ENCODE results near the gene NPPA. TPM values are rescaled to one million over a fixed set of nuclear protein-coding genes. Genes with fewer than 3 reads are reported as not detected.

NPPA gene
- total and polyA plus RNA-seq, 10 of the 15 experiments (the other 5 are each of a cell fraction or from before 2014, with no cell fraction given) = 0.31 to 0.39 TPM; not detected in 8

DNA sequence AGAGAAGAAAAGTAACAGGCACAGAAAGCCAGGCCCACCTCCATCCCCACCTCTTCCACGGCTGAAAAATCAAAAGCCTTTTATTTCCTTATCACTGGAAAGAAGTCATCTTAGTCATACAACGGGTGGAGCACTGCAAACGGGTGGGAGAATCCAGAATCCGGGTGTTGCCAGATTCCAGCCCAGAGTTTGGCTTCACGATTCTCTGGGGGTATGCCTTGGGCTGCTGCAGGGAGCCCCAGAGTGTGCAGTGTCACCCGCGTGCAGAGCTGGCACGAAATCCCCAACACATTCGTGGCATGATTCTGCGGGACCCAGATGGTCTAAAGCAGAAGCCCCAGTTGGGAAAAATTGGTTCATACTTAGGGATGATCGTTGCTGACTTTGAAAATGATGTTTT lies 2.6 kb upstream of the NPPA start (continued):
- no peak for TF ChIP-seq ZBTB40 (IDR thresholded peaks at IDR 0.05; ENCODE audit: borderline replicate concordance)
- no peak for TF ChIP-seq TARDBP (IDR thresholded peaks at IDR 0.05; ENCODE audit: borderline replicate concordance)
- no peak for TF ChIP-seq ZNF24 (IDR thresholded peaks at IDR 0.05)
- TF ChIP-seq BACH1 (IDR thresholded peaks at IDR 0.05; ENCODE audit: borderline replicate concordance) = no peak
- TF ChIP-seq SMAD5 (IDR thresholded peaks at IDR 0.05; ENCODE audit: low read depth) = no peak
- no peak for TF ChIP-seq RAD21 (IDR thresholded peaks at IDR 0.05; ENCODE audit: insufficient read depth, low read depth, low read length)
- TF ChIP-seq RBBP5 (conservative IDR thresholded peaks at IDR 0.05) = no peak
- TF ChIP-seq ZSCAN29 (IDR thresholded peaks at IDR 0.05) = no peak
- no peak for TF ChIP-seq BHLHE40 (IDR thresholded peaks at IDR 0.05; ENCODE audit: borderline replicate concordance in 1 of 2, low read depth in 2 of 2, low read length in 1 of 2)

- no peak overlapping the region for H2AFZ ChIP-seq (ENCODE audit: control insufficient read depth, low read depth, low read length)
- in situ Hi-C loops (cut with MboI) = loop anchor here (10.0 kb wide), 1 partner anchor 116 kb away; no protein-coding TSS in a partner anchor
- ChIA-PET RAD21 (ENCODE audit: unreplicated experiment) (no interaction called here), POLR2A (no interaction called here), SMC1A (ENCODE audit: uncharacterized antibody, unreplicated experiment) (no interaction called here), CTCF (interaction anchor here (1.1 kb wide), 1 partner anchor 119 kb away, joined by 3 read pairs; no protein-coding TSS in a partner anchor)
- no peak overlapping the region for H3K4me3 ChIP-seq
- no peaks in the 10 kb centered on the region for H3K27me3 ChIP-seq (replicated peaks in 1 of 2; ENCODE audit: control insufficient read depth in 2 of 2, insufficient read depth in 2 of 2, low read length in 1 of 2)
- BruUV-seq (replicated peaks) = no TSS peak
- no peaks in the 10 kb centered on the region for H3K79me2 ChIP-seq (ENCODE audit: control insufficient read depth, insufficient read depth, low read length)
- H4K20me1 ChIP-seq (ENCODE audit: control insufficient read depth, insufficient read depth) = no peaks in the 10 kb centered on the region
- ATAC-seq = no peak
- 95% methylated on average over 9 of the region's 9 CpGs for WGBS (ENCODE audit: insufficient coverage, insufficient replicate concordance, low lambda C conversion rate, missing lambda C conversion rate)
- no peak overlapping the region for H3K27ac ChIP-seq (ENCODE audit: control insufficient read depth, insufficient read depth)
- no peak for FAIRE-seq
- H3K4me2 ChIP-seq (ENCODE audit: control insufficient read depth, insufficient read depth) = no peak overlapping the region
- H3K9ac ChIP-seq (ENCODE audit: control insufficient read depth, insufficient read depth, low read length) = no peak overlapping the region
- no peak for DNase-seq (ENCODE audit: low read depth, low spot score)
- intact Hi-C loops (cut with micrococcal nuclease; ENCODE audit: unreplicated experiment) = no loop called here
- no peaks in the 10 kb centered on the region for H3K4me1 ChIP-seq (ENCODE audit: control insufficient read depth, insufficient read depth, low read length)
- H3K36me3 ChIP-seq (ENCODE audit: control insufficient read depth in 2 of 2, insufficient read depth in 2 of 2, low read length in 1 of 2) = peaks cover 0 to 16% of the 10 kb centered on the region in 2 experiments; a peak in 2 of 4 replicates
- H3K9me3 ChIP-seq (replicated peaks; ENCODE audit: control insufficient read depth, insufficient read depth, low read length) = no peaks in the 10 kb centered on the region
- TF ChIP-seq SMAD5 (IDR thresholded peaks at IDR 0.05; ENCODE audit: low read depth) = no peak
- no peak for TF ChIP-seq FOXM1 (IDR thresholded peaks at IDR 0.05; ENCODE audit: low read depth, low read length)
- TF ChIP-seq KAT2A (conservative IDR thresholded peaks at IDR 0.05; ENCODE audit: control insufficient read depth, low read depth, low read length) = no peak
- TF ChIP-seq, protein P1, sequence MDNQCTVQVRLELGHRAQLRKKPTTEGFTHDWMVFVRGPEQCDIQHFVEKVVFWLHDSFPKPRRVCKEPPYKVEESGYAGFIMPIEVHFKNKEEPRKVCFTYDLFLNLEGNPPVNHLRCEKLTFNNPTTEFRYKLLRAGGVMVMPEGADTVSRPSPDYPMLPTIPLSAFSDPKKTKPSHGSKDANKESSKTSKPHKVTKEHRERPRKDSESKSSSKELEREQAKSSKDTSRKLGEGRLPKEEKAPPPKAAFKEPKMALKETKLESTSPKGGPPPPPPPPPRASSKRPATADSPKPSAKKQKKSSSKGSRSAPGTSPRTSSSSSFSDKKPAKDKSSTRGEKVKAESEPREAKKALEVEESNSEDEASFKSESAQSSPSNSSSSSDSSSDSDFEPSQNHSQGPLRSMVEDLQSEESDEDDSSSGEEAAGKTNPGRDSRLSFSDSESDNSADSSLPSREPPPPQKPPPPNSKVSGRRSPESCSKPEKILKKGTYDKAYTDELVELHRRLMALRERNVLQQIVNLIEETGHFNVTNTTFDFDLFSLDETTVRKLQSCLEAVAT (IDR thresholded peaks at IDR 0.05) = no peak
- TF ChIP-seq NFYB (IDR thresholded peaks at IDR 0.05; ENCODE audit: insufficient read depth, low read depth, low read length) = no peak
- TF ChIP-seq JUND (IDR thresholded peaks at IDR 0.05; ENCODE audit: low read depth, low read length) = no peak
- no peak for TF ChIP-seq SREBF2 (IDR thresholded peaks at IDR 0.05; ENCODE audit: low read length)
- no peak for TF ChIP-seq SKIL (IDR thresholded peaks at IDR 0.05; ENCODE audit: low read depth, poor library complexity, severe bottlenecking)
- no peak for TF ChIP-seq MEF2B (IDR thresholded peaks at IDR 0.05; ENCODE audit: partially characterized antibody, poor library complexity, severe bottlenecking)
Observed at GRCh38 chr1:11848373-11848700, 754 bp upstream of the NPPA start.

Data from GM12878 (cell line).